ENCODE measurements around the gene ALOX12. TPM values are rescaled to one million over a fixed set of nuclear protein-coding genes. Genes with fewer than 3 reads are reported as not detected.
A peak's percentile ranks its signal among the peaks of the same experiment; 100 is the strongest.

Gene ALOX12
- total RNA-seq, 1 experiment from 2014 or later = not detected

DNA sequence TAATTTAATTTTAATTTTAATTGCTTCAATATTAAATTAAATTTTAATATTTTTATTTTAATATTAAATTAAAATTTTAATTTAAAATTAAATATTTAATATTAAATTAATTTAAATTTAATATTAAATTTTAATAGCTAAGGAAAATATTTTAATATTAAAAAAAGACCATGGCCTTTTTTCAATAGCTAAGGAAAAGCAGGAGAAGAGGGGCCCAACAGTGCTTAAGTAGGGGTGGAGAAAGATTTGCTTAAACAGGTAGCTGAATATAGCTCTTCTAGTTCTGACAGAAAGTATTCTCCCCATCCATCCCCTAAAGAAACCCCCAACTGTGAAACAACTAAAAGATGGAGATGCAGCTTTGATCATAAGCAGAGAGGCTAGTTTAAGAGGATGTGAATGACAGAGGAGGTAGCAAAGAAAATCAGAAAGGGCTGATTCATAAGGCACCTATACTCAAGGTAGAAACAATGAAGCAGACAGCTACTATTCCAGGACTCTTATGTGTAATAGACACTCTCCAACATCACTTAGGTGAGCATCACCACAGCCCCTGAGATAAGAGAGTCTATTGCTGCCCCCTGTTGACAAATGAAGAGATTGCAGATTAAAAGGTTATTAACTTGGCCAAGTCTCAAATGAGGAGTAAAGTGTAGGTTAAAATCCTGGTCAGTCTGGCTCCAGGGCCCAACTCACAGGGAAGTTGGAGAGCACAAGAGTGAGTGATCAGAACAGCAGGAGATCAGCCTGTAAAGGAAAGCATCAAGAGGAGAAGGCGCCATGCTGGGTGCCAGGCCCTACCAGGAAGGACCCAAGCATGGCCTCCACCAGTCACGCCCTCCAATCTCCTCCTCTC, 8.8 kb downstream of the ALOX12 start:
- Mint-ChIP-seq H3K9me3 (ENCODE audit: low read depth, unreplicated experiment) (no peaks in the 10 kb centered on the region), H3K36me3 (ENCODE audit: insufficient read depth, unreplicated experiment) (peaks cover 15% of the 10 kb centered on the region), H3K27me3 (ENCODE audit: unreplicated experiment) (no peaks in the 10 kb centered on the region), H3K27ac (ENCODE audit: unreplicated experiment) (no peak overlapping the region), H3K4me3 (ENCODE audit: low read depth, unreplicated experiment) (no peak overlapping the region), H3K4me1 (ENCODE audit: low read depth, unreplicated experiment) (no peaks in the 10 kb centered on the region)
- peak; percentile 45 for DNase-seq
- intact Hi-C loops (cut with micrococcal nuclease; ENCODE audit: unreplicated experiment) = loop anchor here (1.0 to 5.0 kb wide), 2 partner anchors 91 to 337 kb away; no protein-coding TSS in a partner anchor
- TF ChIP-seq, protein P1, sequence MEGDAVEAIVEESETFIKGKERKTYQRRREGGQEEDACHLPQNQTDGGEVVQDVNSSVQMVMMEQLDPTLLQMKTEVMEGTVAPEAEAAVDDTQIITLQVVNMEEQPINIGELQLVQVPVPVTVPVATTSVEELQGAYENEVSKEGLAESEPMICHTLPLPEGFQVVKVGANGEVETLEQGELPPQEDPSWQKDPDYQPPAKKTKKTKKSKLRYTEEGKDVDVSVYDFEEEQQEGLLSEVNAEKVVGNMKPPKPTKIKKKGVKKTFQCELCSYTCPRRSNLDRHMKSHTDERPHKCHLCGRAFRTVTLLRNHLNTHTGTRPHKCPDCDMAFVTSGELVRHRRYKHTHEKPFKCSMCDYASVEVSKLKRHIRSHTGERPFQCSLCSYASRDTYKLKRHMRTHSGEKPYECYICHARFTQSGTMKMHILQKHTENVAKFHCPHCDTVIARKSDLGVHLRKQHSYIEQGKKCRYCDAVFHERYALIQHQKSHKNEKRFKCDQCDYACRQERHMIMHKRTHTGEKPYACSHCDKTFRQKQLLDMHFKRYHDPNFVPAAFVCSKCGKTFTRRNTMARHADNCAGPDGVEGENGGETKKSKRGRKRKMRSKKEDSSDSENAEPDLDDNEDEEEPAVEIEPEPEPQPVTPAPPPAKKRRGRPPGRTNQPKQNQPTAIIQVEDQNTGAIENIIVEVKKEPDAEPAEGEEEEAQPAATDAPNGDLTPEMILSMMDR (IDR thresholded peaks at IDR 0.05; ENCODE audit: unreplicated experiment) = peak; percentile 42
- no TSS peak for BruUV-seq (replicated peaks)
- CTCF ChIA-PET = interaction anchor here (0.7 to 1.4 kb wide), 8 partner anchors 17 to 335 kb away, joined by 3 to 21 read pairs (median 5); no protein-coding TSS in a partner anchor

DNA sequence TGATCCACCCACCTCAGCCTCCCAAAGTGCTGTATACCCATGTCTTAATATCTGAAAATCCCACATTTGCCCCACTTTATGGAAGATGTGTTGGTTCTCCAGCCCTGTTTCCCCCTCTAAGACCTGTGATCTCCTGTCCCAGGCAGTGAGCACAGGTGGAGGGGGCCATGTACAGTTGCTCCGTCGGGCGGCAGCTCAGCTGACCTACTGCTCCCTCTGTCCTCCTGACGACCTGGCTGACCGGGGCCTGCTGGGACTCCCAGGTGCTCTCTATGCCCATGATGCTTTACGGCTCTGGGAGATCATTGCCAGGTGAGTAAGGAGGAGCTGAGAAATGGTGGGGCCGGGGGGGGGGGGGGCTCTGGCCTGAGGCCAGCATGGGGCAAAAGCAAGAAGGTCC, 9.9 kb downstream of the ALOX12 start:
- intact Hi-C loops (cut with micrococcal nuclease; ENCODE audit: unreplicated experiment) = loop anchor here (1.0 to 5.0 kb wide), 2 partner anchors 92 to 338 kb away; no protein-coding TSS in a partner anchor
- Mint-ChIP-seq H3K36me3 (ENCODE audit: insufficient read depth, unreplicated experiment) (peaks cover 17% of the 10 kb centered on the region), H3K27ac (ENCODE audit: unreplicated experiment) (no peak overlapping the region), H3K9me3 (ENCODE audit: low read depth, unreplicated experiment) (no peaks in the 10 kb centered on the region), H3K27me3 (ENCODE audit: unreplicated experiment) (no peaks in the 10 kb centered on the region), H3K4me3 (ENCODE audit: low read depth, unreplicated experiment) (no peak overlapping the region), H3K4me1 (ENCODE audit: low read depth, unreplicated experiment) (no peaks in the 10 kb centered on the region)
- DNase-seq = no peak
- TF ChIP-seq, protein P1 (IDR thresholded peaks at IDR 0.05; ENCODE audit: unreplicated experiment) = no peak
- CTCF ChIA-PET = no interaction called here
- no TSS peak for BruUV-seq (replicated peaks)

DNA sequence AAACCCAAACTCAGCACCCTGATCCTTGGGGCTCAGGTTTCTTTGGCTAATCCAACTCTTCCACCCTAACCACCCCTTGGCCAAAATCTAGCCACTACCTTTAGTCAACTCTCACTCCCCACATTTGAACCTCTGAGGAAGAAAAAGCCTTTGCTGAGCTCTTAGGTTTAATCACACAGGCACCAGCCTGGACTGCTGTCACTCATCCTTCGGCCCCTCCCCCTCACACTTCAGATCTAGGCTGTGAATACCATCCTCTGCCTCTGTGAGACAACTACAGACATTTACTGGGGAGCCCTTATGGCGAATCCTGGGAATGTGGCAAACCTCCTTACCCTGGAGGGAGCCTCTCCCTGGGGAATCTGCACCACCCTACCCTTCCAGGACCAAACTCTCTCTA, 11.3 kb downstream of the ALOX12 start:
- H3K36me3 Mint-ChIP-seq (ENCODE audit: insufficient read depth, unreplicated experiment) = peaks cover 23% of the 10 kb centered on the region
- H3K4me3 Mint-ChIP-seq (ENCODE audit: low read depth, unreplicated experiment) = no peak overlapping the region
- TF ChIP-seq, protein P1 (IDR thresholded peaks at IDR 0.05; ENCODE audit: unreplicated experiment) = no peak
- H3K27ac Mint-ChIP-seq (ENCODE audit: unreplicated experiment) = no peak overlapping the region
- no peaks in the 10 kb centered on the region for H3K9me3 Mint-ChIP-seq (ENCODE audit: low read depth, unreplicated experiment)
- CTCF ChIA-PET = interaction anchor here (1.9 kb wide), 1 partner anchor 96 kb away, joined by 4 read pairs; no protein-coding TSS in a partner anchor
- DNase-seq = no peak
- no TSS peak for BruUV-seq (replicated peaks)
- intact Hi-C loops (cut with micrococcal nuclease; ENCODE audit: unreplicated experiment) = loop anchor here (5.0 kb wide), 1 partner anchor 340 kb away; no protein-coding TSS in a partner anchor
- no peaks in the 10 kb centered on the region for H3K4me1 Mint-ChIP-seq (ENCODE audit: low read depth, unreplicated experiment)
- no peaks in the 10 kb centered on the region for H3K27me3 Mint-ChIP-seq (ENCODE audit: unreplicated experiment)

DNA sequence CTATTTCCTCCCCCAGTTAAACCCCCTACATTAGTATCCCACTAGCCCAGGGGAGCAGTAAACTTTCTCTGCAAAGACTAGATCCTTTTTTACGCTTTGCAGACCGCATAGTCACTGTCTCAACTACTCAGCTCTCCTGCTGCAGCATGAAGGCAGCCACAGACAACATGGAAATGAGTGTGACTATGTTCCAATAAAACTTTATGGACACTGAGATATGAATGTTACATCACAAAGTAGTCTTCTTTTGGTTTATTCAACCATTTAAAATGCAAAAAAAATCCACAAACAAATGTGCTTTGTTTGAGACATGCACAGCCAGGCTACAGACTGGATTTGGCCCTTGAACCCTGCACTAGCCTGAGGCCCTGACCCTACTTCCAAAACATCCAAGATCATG, 14.7 kb downstream of the ALOX12 start:
- peaks cover 54% of the 10 kb centered on the region for H3K36me3 Mint-ChIP-seq (ENCODE audit: insufficient read depth, unreplicated experiment)
- DNase-seq = no peak
- CTCF ChIA-PET = no interaction called here
- H3K27me3 Mint-ChIP-seq (ENCODE audit: unreplicated experiment) = no peaks in the 10 kb centered on the region
- H3K27ac Mint-ChIP-seq (ENCODE audit: unreplicated experiment) = no peak overlapping the region
- no peak overlapping the region for H3K4me3 Mint-ChIP-seq (ENCODE audit: low read depth, unreplicated experiment)
- intact Hi-C loops (cut with micrococcal nuclease; ENCODE audit: unreplicated experiment) = no loop called here
- H3K4me1 Mint-ChIP-seq (ENCODE audit: low read depth, unreplicated experiment) = no peaks in the 10 kb centered on the region
- BruUV-seq (replicated peaks) = no TSS peak
- TF ChIP-seq, protein P1 (IDR thresholded peaks at IDR 0.05; ENCODE audit: unreplicated experiment) = no peak
- H3K9me3 Mint-ChIP-seq (ENCODE audit: low read depth, unreplicated experiment) = no peaks in the 10 kb centered on the region
